ENCODE data around the gene GPRC5C.
A peak's percentile ranks its signal among the peaks of the same experiment; 100 is the strongest.
"Not testable (repeated sequence)": the region's sequence is repeated elsewhere in the genome, so short reads cannot be mapped to it uniquely, and the experiment has no call there.

GPRC5C gene

GRCh38 chr17:74475189-74475588 is 43.3 kb downstream of the GPRC5C start:
- DNase-seq = no peak

DNA sequence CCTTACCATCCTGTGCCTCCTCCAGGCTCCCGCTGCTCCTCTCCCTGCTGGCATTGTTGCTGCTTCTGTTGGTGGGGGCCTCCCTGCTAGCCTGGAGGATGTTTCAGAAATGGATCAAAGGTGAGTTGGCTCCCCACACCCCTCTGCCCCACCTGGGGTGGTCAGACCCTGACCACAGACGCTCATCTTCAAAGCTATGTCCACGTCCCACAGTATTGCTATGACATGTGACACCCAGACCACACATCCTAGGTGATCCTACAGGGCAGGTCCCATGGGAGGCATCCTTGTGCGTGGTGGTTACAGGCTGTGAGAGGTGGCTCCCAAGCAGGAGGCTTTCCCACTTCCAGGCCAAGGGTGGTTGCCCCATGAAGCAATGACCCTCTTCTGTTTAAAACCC is 45.5 kb downstream of the GPRC5C start:
- no peak for DNase-seq

GRCh38 chr17:74478420-74479100 is 46.7 kb downstream of the GPRC5C start:
- DNase-seq = no peak

DNA sequence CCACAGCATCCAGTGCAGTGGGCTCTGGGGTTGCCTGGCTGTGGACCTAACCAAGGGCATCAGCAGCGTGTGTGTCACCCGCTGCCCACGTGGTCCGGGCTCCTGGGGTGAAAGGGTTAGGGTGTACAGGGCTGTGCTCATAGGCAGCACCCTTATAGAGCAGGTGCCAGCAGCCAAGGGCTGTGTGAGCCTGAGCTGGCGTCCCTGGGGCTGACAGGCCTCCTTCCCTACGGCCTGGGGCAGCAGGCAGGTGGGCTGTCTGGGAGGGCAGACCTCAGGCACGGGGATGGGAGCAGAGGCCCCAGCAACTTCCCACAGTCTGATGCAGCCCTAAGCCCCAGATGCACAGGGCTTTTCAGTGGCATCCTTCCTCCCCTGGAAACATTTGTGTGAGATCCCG is 48.4 kb downstream of the GPRC5C start:
- DNase-seq = no peak

GRCh38 chr17:74481621-74482020 is 49.7 kb downstream of the GPRC5C start:
- DNase-seq = no peak

GRCh38 chr17:74484066-74484465 is 52.2 kb downstream of the GPRC5C start:
- no peak for DNase-seq

- no peak for DNase-seq
Observed at GRCh38 chr17:74485022-74485743, 53.3 kb downstream of the GPRC5C start.

GRCh38 chr17:74485841-74486240 is 54.0 kb downstream of the GPRC5C start:
- DNase-seq = no peak

- DNase-seq = not testable (repeated sequence)
Observed at GRCh38 chr17:74488276-74488675, 56.4 kb downstream of the GPRC5C start.

DNA sequence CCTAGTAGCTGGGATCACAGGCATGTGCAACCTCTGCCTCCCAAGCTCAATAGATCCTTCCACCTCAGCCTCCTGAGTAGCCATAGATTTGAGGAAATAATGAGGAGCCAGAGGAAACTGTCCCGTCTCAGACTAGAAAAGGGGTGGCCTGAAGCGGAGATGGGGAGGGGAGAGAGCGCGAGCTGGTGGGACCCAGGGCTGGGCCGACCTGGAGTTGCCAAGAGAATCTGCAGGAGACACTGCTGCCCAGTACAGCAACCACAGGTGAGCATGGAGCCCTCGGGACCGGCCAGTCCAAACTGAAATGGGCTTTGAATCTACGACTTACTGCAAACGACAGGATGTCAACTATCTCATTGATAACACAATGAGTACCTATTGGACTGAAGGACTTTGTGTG is 58.8 kb downstream of the GPRC5C start:
- DNase-seq = no peak

DNA sequence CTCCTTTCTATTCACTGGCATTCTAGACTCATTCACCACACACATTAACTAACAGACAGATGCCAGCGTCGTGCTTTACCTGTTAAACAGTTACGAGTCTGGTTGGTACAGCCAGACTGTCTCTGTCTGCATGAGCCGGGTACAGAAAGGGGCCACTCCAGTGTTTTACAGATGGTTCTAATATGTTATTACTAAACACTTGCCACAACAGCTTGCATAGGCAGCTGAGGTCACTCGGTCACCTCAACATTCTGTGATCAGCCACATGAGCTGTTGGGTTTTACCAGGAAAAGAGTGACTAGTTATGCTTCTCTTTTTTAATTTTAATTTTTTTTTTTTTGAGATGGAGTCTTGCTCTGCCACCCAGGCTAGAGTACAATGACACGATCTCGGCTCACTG is 59.7 kb downstream of the GPRC5C start:
- DNase-seq = no peak

GRCh38 chr17:74493331-74493833 is 61.5 kb downstream of the GPRC5C start:
- peak in 1 of 4 experiments; percentile 44 for DNase-seq

Data from activated CD4-positive, CD25-positive, alpha-beta regulatory T cell (primary cell).